HuH-7.5 (cell line): ENCODE measurements around the gene TNS3.
"Not testable (repeated sequence)": the region's sequence is repeated elsewhere in the genome, so short reads cannot be mapped to it uniquely, and the experiment has no call there.

Experiments used
- DNase-seq: peaks from one replicate; pipeline ENCODE4 v3.0.0; 2011; ENCODE audit warnings: low spot score

TNS3 gene

GRCh38 chr7:47581804-47582763 lies at the start of gene TNS3:
TNS3 (minus strand) TSS chr7:47582111; CDS start chr7:47439636, 142,475 bp downstream.
- DNase-seq: peak; percentile 72

DNA sequence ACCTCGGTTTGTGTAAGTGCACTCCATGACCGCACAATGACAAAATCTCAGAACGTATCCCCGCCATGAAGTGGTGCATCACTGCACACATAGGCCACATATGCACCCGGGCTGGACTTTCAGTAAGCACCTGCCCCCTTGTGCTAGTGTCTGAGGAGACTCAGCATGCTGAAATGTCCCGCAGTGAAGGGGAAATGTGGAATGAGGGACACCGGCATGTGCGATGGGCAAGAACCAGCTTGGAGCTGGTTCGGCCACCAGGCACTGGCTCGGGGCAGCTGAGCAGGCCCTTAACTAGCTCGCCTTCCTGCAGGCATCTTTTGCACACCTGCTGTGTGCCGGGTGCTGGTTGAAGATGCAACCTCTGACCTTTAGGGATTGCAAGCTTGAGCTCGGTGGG lies 49.8 kb upstream of the TNS3 start:
- no peak for DNase-seq

- no peak for DNase-seq
Measured at GRCh38 chr7:47627580-47628283, 45.8 kb upstream of the TNS3 start.

GRCh38 chr7:47625861-47626715 lies 44.2 kb upstream of the TNS3 start:
- no peak for DNase-seq

DNA sequence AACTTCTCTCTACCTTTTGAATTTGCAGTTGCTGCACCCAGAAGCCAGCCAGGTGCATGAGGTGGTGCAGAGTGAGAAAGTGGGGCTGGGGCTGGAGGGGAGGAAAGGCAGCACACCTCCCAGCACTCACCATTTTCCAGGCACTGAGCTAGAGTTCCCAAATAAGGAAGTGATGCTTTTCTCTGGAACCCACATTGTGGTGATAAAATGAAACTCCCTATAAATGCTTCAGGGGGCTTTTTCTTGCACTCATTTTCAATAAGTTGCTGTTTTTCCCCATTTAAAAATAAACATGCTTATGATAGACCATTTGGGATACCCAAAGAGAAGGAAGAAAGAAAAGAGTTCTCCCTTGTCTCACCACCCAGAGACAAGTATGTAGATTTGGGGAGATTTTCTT lies 42.8 kb upstream of the TNS3 start:
- no peak for DNase-seq

GRCh38 chr7:47622946-47623640 lies 41.2 kb upstream of the TNS3 start:
- DNase-seq: peak; percentile 39

GRCh38 chr7:47622586-47622945 lies 40.7 kb upstream of the TNS3 start:
- no peak for DNase-seq

GRCh38 chr7:47621979-47622561 lies 40.2 kb upstream of the TNS3 start:
- no peak for DNase-seq

DNA sequence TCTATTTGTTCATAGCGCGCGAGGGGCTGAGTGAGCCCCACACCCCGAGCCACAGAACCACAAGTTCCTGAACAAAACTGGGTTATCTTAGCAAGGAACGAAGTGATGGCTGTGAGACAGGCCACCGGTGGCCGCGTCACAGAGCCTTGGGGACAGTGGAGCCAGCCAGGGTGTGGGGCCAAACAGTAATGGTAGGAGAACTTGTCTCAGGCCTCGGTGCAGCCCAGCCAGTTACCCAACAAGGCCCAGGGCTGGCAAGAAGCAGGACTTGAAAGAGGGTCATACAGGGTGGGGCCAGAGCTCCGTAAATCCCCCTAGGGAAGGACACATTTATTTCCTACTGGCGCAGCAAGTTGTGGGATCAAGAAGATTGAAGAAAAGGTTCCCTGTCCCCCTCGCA lies 39.4 kb upstream of the TNS3 start:
- DNase-seq: no peak

DNA sequence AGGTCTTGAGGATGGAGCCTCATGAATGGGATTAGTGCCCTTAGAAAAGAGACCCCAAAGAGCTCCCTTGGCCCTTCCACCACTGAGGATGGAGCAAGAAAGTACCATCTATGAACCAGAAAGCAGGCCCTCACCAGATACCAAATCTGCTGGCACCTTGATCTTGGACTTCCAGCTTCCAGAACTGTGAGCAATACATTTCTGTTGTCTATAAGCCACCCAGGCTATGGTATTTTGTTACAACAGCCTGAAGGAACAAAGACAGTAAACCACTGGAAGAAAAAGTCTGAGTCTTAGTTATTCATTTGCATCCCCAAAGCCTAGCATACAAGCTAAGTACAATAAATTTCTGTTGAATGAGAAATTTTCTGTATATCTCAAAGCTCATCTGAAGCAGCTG lies 37.9 kb upstream of the TNS3 start:
- DNase-seq: no peak

GRCh38 chr7:47617131-47617530 lies 35.2 kb upstream of the TNS3 start:
- DNase-seq: no peak

- DNase-seq: no peak
Measured at GRCh38 chr7:47614450-47614849, 32.5 kb upstream of the TNS3 start.

DNA sequence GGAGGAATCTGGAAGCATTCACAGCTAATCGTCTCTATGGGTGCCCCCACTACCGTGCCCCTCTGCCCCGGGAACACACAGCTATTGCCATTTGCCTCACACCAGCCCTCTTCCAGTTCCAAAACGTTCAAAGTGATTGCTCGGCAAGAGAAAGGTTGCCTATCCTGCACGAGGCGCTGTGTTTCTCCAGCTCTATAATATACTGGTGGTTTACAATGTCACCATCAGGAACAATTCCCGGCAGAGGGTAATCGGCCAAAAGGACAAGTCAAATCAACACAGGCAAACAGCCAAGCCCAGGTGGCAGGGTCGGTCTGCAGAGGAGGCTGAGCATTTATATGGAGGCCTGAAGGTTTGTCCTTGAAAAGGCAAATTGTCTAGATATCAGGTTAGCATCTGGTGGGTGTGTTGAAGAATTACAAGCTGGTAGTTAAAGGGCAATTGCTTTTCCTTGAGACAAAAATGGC lies 29.2 kb upstream of the TNS3 start:
- DNase-seq: no peak

DNA sequence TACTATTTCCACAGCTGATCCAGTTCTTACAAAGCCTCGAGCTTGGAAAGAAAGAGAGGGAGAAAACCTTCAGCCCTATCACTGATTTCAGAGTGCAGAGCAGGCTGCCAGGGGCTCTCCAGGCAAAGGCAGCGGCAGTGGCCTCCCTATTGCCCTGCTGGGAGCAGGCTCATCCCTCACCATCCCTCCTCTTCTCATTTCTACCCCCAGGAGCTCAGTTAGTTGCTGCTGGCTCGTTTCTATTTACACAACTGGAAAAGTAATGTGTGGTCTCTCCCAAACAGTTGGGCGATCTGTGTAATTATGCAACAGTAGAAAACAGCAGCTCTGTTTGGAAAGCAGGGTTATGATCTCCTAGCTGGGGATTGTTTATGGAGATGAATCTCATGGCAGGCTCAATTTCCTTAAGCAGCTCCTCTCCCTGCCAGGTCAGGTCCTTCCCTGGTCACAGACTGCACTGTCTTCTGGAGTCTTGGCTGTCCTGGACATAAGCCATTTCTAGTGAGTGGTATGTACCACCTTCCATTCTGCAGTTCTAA lies 28.7 kb upstream of the TNS3 start:
- peak; percentile 57 for DNase-seq

- no peak for DNase-seq
Measured at GRCh38 chr7:47609803-47610452, 28.0 kb upstream of the TNS3 start.

GRCh38 chr7:47606593-47607046 lies 24.7 kb upstream of the TNS3 start:
- DNase-seq: not testable (repeated sequence)

GRCh38 chr7:47605816-47606575 lies 24.1 kb upstream of the TNS3 start:
- DNase-seq: no peak

DNA sequence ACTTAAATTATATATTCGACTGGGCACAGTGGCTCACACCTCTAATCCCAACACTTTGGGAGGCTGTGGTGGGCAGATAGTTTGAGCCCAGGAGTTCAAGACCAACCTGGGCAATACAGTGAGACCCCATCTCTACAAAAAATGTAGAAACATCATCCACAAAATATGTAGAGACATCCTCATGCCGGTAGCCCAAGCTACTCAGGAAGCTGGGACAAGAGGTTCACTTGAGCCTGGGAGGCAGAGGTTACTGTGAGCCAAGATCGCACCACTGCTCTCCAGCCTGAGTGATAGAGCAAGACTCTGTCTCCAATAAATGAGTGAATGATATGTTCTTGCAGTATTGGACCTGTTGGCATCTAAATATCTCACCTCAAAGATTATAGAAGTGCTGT lies 22.6 kb upstream of the TNS3 start:
- DNase-seq: no peak

- not testable (repeated sequence) for DNase-seq
Measured at GRCh38 chr7:47603514-47604255, 21.8 kb upstream of the TNS3 start.
